ENCODE measurements around the gene KCNN2.

Gene KCNN2

GRCh38 chr5:114434396-114435219, 72.7 kb downstream of the KCNN2 start:
- no peaks in the 10 kb centered on the region for H3K27me3 ChIP-seq (ENCODE audit: control insufficient read depth, insufficient read depth, low read length)
- H3K9me3 ChIP-seq (ENCODE audit: control insufficient read depth, insufficient read depth, low read length): no peaks in the 10 kb centered on the region
- peaks cover 28% of the 10 kb centered on the region for H3K4me1 ChIP-seq (ENCODE audit: control insufficient read depth, insufficient read depth, low read length)
- no peak overlapping the region for H3K4me3 ChIP-seq (ENCODE audit: low read depth, low read length)
- H3K9ac ChIP-seq (ENCODE audit: low read depth, low read length): no peak overlapping the region
- no peaks in the 10 kb centered on the region for H3K36me3 ChIP-seq (ENCODE audit: control insufficient read depth, insufficient read depth, low read length)

- Histone ChIP-seq H3K27me3 (ENCODE audit: control insufficient read depth, insufficient read depth, low read length) (no peaks in the 10 kb centered on the region), H3K36me3 (ENCODE audit: control insufficient read depth, insufficient read depth, low read length) (no peaks in the 10 kb centered on the region), H3K9me3 (ENCODE audit: control insufficient read depth, insufficient read depth, low read length) (no peaks in the 10 kb centered on the region), H3K4me3 (ENCODE audit: low read depth, low read length) (no peak overlapping the region), H3K9ac (ENCODE audit: low read depth, low read length) (no peak overlapping the region), H3K4me1 (ENCODE audit: control insufficient read depth, insufficient read depth, low read length) (peaks cover 28% of the 10 kb centered on the region)
Observed at GRCh38 chr5:114435220-114435481, 73.3 kb downstream of the KCNN2 start.

- Histone ChIP-seq H3K4me1 (ENCODE audit: control insufficient read depth, insufficient read depth, low read length) (peaks cover 28% of the 10 kb centered on the region), H3K36me3 (ENCODE audit: control insufficient read depth, insufficient read depth, low read length) (no peaks in the 10 kb centered on the region), H3K9me3 (ENCODE audit: control insufficient read depth, insufficient read depth, low read length) (no peaks in the 10 kb centered on the region), H3K27me3 (ENCODE audit: control insufficient read depth, insufficient read depth, low read length) (no peaks in the 10 kb centered on the region), H3K9ac (ENCODE audit: low read depth, low read length) (no peak overlapping the region), H3K4me3 (ENCODE audit: low read depth, low read length) (no peak overlapping the region)
Observed at GRCh38 chr5:114435885-114436299, 74.0 kb downstream of the KCNN2 start.

GRCh38 chr5:114437936-114438335, 76.1 kb downstream of the KCNN2 start:
- Histone ChIP-seq H3K36me3 (ENCODE audit: control insufficient read depth, insufficient read depth, low read length) (no peaks in the 10 kb centered on the region), H3K9me3 (ENCODE audit: control insufficient read depth, insufficient read depth, low read length) (no peaks in the 10 kb centered on the region), H3K4me3 (ENCODE audit: low read depth, low read length) (no peak overlapping the region), H3K9ac (ENCODE audit: low read depth, low read length) (no peak overlapping the region), H3K27me3 (ENCODE audit: control insufficient read depth, insufficient read depth, low read length) (no peaks in the 10 kb centered on the region), H3K4me1 (ENCODE audit: control insufficient read depth, insufficient read depth, low read length) (peaks cover 28% of the 10 kb centered on the region)

GRCh38 chr5:114438471-114438870, 76.6 kb downstream of the KCNN2 start:
- Histone ChIP-seq H3K9ac (ENCODE audit: low read depth, low read length) (no peak overlapping the region), H3K36me3 (ENCODE audit: control insufficient read depth, insufficient read depth, low read length) (no peaks in the 10 kb centered on the region), H3K4me3 (ENCODE audit: low read depth, low read length) (no peak overlapping the region), H3K4me1 (ENCODE audit: control insufficient read depth, insufficient read depth, low read length) (peaks cover 28% of the 10 kb centered on the region), H3K9me3 (ENCODE audit: control insufficient read depth, insufficient read depth, low read length) (no peaks in the 10 kb centered on the region), H3K27me3 (ENCODE audit: control insufficient read depth, insufficient read depth, low read length) (no peaks in the 10 kb centered on the region)

GRCh38 chr5:114447084-114447773, 85.4 kb downstream of the KCNN2 start:
- no peak overlapping the region for H3K4me3 ChIP-seq (ENCODE audit: low read depth, low read length)
- no peak overlapping the region for H3K9ac ChIP-seq (ENCODE audit: low read depth, low read length)
- H3K27me3 ChIP-seq (ENCODE audit: control insufficient read depth, insufficient read depth, low read length): no peaks in the 10 kb centered on the region
- H3K36me3 ChIP-seq (ENCODE audit: control insufficient read depth, insufficient read depth, low read length): no peaks in the 10 kb centered on the region
- no peaks in the 10 kb centered on the region for H3K9me3 ChIP-seq (ENCODE audit: control insufficient read depth, insufficient read depth, low read length)
- H3K4me1 ChIP-seq (ENCODE audit: control insufficient read depth, insufficient read depth, low read length): peaks cover 22% of the 10 kb centered on the region

- Histone ChIP-seq H3K36me3 (ENCODE audit: control insufficient read depth, insufficient read depth, low read length) (no peaks in the 10 kb centered on the region), H3K9me3 (ENCODE audit: control insufficient read depth, insufficient read depth, low read length) (no peaks in the 10 kb centered on the region), H3K4me3 (ENCODE audit: low read depth, low read length) (no peak overlapping the region), H3K9ac (ENCODE audit: low read depth, low read length) (no peak overlapping the region), H3K4me1 (ENCODE audit: control insufficient read depth, insufficient read depth, low read length) (peaks cover 22% of the 10 kb centered on the region), H3K27me3 (ENCODE audit: control insufficient read depth, insufficient read depth, low read length) (no peaks in the 10 kb centered on the region)
Observed at GRCh38 chr5:114448481-114448880, 86.6 kb downstream of the KCNN2 start.

GRCh38 chr5:114449860-114450421, 88.1 kb downstream of the KCNN2 start:
- no peaks in the 10 kb centered on the region for H3K36me3 ChIP-seq (ENCODE audit: control insufficient read depth, insufficient read depth, low read length)
- H3K4me1 ChIP-seq (ENCODE audit: control insufficient read depth, insufficient read depth, low read length): peaks cover 22% of the 10 kb centered on the region
- H3K9me3 ChIP-seq (ENCODE audit: control insufficient read depth, insufficient read depth, low read length): no peaks in the 10 kb centered on the region
- H3K4me3 ChIP-seq (ENCODE audit: low read depth, low read length): no peak overlapping the region
- no peaks in the 10 kb centered on the region for H3K27me3 ChIP-seq (ENCODE audit: control insufficient read depth, insufficient read depth, low read length)
- H3K9ac ChIP-seq (ENCODE audit: low read depth, low read length): no peak overlapping the region

GRCh38 chr5:114450437-114450836, 88.6 kb downstream of the KCNN2 start:
- Histone ChIP-seq H3K36me3 (ENCODE audit: control insufficient read depth, insufficient read depth, low read length) (no peaks in the 10 kb centered on the region), H3K9me3 (ENCODE audit: control insufficient read depth, insufficient read depth, low read length) (no peaks in the 10 kb centered on the region), H3K27me3 (ENCODE audit: control insufficient read depth, insufficient read depth, low read length) (no peaks in the 10 kb centered on the region), H3K9ac (ENCODE audit: low read depth, low read length) (no peak overlapping the region), H3K4me1 (ENCODE audit: control insufficient read depth, insufficient read depth, low read length) (peaks cover 22% of the 10 kb centered on the region), H3K4me3 (ENCODE audit: low read depth, low read length) (no peak overlapping the region)

- Histone ChIP-seq H3K27me3 (ENCODE audit: control insufficient read depth, insufficient read depth, low read length) (no peaks in the 10 kb centered on the region), H3K36me3 (ENCODE audit: control insufficient read depth, insufficient read depth, low read length) (no peaks in the 10 kb centered on the region), H3K9me3 (ENCODE audit: control insufficient read depth, insufficient read depth, low read length) (no peaks in the 10 kb centered on the region), H3K4me3 (ENCODE audit: low read depth, low read length) (no peak overlapping the region), H3K4me1 (ENCODE audit: control insufficient read depth, insufficient read depth, low read length) (peaks cover 5% of the 10 kb centered on the region), H3K9ac (ENCODE audit: low read depth, low read length) (no peak overlapping the region)
Observed at GRCh38 chr5:114458726-114459125, 96.9 kb downstream of the KCNN2 start.

- H3K9ac ChIP-seq (ENCODE audit: low read depth, low read length): no peak overlapping the region
- peaks cover 3% of the 10 kb centered on the region for H3K36me3 ChIP-seq (ENCODE audit: control insufficient read depth, insufficient read depth, low read length)
- no peaks in the 10 kb centered on the region for H3K27me3 ChIP-seq (ENCODE audit: control insufficient read depth, insufficient read depth, low read length)
- no peak overlapping the region for H3K4me3 ChIP-seq (ENCODE audit: low read depth, low read length)
- H3K9me3 ChIP-seq (ENCODE audit: control insufficient read depth, insufficient read depth, low read length): no peaks in the 10 kb centered on the region
- no peaks in the 10 kb centered on the region for H3K4me1 ChIP-seq (ENCODE audit: control insufficient read depth, insufficient read depth, low read length)
Observed at GRCh38 chr5:114467171-114467570, 105.3 kb downstream of the KCNN2 start.

- H3K4me1 ChIP-seq (ENCODE audit: control insufficient read depth, insufficient read depth, low read length): no peaks in the 10 kb centered on the region
- no peak overlapping the region for H3K9ac ChIP-seq (ENCODE audit: low read depth, low read length)
- H3K27me3 ChIP-seq (ENCODE audit: control insufficient read depth, insufficient read depth, low read length): no peaks in the 10 kb centered on the region
- H3K36me3 ChIP-seq (ENCODE audit: control insufficient read depth, insufficient read depth, low read length): peaks cover 3% of the 10 kb centered on the region
- no peak overlapping the region for H3K4me3 ChIP-seq (ENCODE audit: low read depth, low read length)
- no peaks in the 10 kb centered on the region for H3K9me3 ChIP-seq (ENCODE audit: control insufficient read depth, insufficient read depth, low read length)
Observed at GRCh38 chr5:114467729-114468128, 105.9 kb downstream of the KCNN2 start.
